HG03342 (cell line): ENCODE results near the gene PTPRJ.
"Not testable (repeated sequence)": the region's sequence is repeated elsewhere in the genome, so short reads cannot be mapped to it uniquely, and the experiment has no call there.

ENCODE experiments used
- ATAC-seq: cut with Tn5 transposase; IDR thresholded peaks from one replicate; pipeline ENCODE4 v1.9.1; 2021; ENCODE audit warnings: mild to moderate bottlenecking, moderate library complexity; ENCODE audit not compliant: unreplicated experiment

The PTPRJ gene

DNA sequence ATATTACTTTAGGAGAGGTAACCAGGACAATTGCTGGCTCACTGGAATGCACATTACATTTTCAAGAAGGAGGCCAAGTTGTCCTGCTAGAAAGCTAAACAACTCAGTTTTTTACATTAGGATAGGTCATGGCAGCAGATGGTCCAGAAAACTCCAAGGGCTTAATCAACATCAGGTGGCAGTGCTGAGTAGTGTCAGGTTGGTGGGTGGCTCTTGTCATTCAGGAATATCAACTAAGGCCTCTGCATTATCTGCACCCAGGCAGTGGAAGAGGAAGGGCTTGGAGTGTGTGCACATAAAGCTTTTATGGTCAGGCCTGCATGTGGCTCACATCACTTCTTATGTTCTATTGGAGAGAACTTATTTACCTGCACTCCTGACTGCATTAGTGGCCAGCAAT, 204.1 kb downstream of the PTPRJ start:
- no peak for ATAC-seq

DNA sequence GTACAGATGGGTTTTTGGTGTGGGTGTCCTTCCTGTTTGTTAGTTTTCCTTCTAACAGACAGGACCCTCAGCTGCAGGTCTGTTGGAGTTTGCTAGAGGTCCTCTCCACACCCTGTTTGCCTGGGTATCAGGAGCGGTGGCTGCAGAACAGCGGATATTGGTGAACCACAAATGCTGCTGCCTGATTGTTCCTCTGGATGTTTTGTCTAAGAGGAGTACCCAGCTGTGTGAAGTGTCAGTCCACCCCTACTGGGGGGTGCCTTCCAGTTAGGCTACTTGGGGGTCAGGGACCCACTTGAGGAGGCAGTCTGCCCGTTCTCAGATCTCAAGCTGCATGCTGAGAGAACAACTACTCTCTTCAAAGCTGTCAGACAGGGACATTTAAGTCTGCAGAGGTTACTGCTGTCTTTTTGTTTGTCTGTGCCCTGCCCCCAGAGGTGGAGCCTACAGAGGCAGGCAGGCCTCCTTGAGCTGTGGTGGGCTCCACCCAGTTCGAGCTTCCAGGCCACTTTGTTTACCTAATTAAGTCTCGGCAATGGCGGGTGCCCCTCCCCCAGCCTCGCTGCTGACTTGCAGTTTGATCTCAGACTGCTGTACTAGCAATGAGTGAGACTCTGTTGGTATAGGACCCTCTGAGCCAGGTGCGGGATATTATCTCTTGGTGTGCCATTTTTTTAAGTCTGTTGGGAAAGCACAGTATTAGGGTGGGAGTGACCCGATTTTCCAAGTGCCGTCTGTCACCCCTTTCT, 210.7 kb downstream of the PTPRJ start:
- ATAC-seq, result not testable (repeated sequence)

DNA sequence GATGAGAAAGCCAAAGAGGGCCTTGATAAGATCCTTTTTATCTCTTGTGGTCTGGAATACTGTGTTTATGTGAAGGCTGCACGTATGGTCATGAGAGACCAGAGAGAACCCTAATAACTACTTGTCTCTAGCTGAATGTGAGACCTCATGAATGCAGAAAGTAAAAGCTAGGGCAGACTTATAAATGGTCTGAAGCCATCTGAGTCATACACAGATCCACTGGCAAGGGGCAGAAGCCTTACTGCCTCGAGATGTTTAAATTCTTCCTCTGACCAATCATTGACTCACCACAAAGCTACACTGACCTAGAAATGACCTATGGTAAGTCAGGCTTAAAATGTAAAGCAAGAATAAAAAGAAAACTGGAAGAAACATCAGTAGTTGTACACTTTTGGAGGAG, 213.5 kb downstream of the PTPRJ start:
- no peak for ATAC-seq

DNA sequence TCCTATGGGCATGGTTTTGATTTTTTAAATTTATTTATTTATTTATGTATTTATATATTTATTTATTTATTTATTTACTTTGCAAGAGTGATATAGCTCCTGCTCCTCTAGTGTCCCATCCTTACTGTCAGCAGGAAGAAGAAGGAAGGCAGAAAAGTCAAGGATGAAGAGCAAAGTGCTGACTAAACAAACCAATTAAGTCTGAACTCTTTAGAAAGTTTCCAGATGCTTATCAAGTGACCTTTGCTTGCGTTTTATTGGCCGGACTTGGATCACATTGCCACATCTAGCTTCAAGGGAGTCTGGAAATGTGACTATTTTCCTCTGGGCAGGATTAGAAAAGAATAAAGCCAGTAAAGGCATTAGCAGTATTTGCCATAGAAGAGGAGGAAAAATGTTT, 227.5 kb downstream of the PTPRJ start:
- ATAC-seq, result no peak

DNA sequence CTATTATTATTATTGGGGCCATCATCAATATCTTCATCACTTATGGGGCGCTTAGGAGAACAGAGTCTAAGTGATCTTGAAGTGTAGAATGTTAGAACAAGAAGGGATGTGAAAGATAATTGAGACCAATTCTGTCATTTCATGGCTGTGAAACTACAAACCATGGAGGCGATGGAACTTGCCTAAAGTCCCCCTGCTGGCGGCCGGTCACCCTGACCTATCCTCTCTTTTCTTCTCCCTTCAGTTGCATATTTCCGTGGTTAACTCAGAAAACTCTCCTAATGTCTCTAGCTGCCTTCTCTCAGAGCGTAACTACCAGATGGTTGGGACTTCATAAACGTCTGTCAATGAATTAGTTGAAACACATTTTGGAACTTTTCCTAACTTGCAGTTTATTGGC, 229.7 kb downstream of the PTPRJ start:
- no peak for ATAC-seq

DNA sequence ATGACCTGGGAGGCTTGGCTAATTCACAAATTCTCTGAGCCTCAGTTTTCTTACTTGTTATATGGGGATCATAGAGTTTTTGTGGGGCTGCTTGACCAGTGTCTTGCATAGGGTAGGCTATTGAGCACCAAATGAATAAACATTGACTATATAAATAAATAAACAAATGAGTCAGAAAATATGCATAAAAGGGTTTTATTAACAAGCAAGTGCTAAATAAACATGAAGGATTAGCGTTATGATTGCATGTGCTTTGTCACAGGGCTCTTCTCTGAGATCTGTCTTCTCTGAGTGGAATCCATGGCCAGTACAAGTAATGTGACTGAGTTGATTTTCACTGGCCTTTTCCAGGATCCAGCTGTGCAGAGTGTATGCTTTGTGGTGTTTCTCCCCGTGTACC, 236.2 kb downstream of the PTPRJ start, which contains the start of gene OR4B1:
Gene OR4B1 (plus strand): TSS at position 301 of the 400 bp plus-strand sequence. CDS start 0 bp downstream, at position 301.
- ATAC-seq, result no peak
